Calu3 (cell line): ENCODE data around the gene GHRHR. TPM values are rescaled to one million over a fixed set of nuclear protein-coding genes. Genes with fewer than 3 reads are reported as not detected.

Experiments used
- BruUV-seq: library from RNA; stranded (reverse); fragments of 400-500 nt; replicated peaks from 2 replicates; lab custom pipeline; 2021; lab: Mats Ljungman, UMichigan
- CTCF ChIA-PET: fragments of 300-600 bp; sonication (Branson Sonifier 250); formaldehyde crosslinking; loops from one replicate; lab custom pipeline; 2022; ENCODE audit warnings: antibody characterized with exemption; lab: Charles Lee
- DNase-seq: peaks from one replicate; pipeline ENCODE4 v3.0.0; 2022
- H3K27ac Mint-ChIP-seq: one replicate; pipeline ENCODE4 v1.8.0; 2022; ENCODE audit warnings: mixed read lengths; ENCODE audit not compliant: unreplicated experiment
- H3K27me3 Mint-ChIP-seq: one replicate; pipeline ENCODE4 v1.8.0; 2022; ENCODE audit warnings: mixed read lengths; ENCODE audit not compliant: unreplicated experiment
- H3K36me3 Mint-ChIP-seq: one replicate; pipeline ENCODE4 v1.8.0; 2022; ENCODE audit warnings: mild to moderate bottlenecking, moderate library complexity, mixed read lengths; ENCODE audit not compliant: insufficient read depth, unreplicated experiment
- H3K4me1 Mint-ChIP-seq: one replicate; pipeline ENCODE4 v1.8.0; 2022; ENCODE audit warnings: mild to moderate bottlenecking, low read depth, mixed read lengths; ENCODE audit not compliant: unreplicated experiment
- H3K4me3 Mint-ChIP-seq: one replicate; pipeline ENCODE4 v1.8.0; 2022; ENCODE audit warnings: mild to moderate bottlenecking, low read depth, moderate library complexity, mixed read lengths; ENCODE audit not compliant: unreplicated experiment
- H3K9me3 Mint-ChIP-seq: one replicate; pipeline ENCODE4 v1.8.0; 2022; ENCODE audit warnings: low read depth, mixed read lengths; ENCODE audit not compliant: unreplicated experiment
- CTCF ChIP-seq: fragments of 200-600 bp; IDR thresholded peaks from one replicate; pipeline ENCODE4 v1.8.0; 2022; ENCODE audit warnings: antibody characterized with exemption; ENCODE audit not compliant: unreplicated experiment
- intact Hi-C: fragments of 100-400 bp; cut with micrococcal nuclease; formaldehyde crosslinking; loops from one replicate; pipeline ENCODE4 v1.10.0; 2022; ENCODE audit not compliant: unreplicated experiment
- total RNA-seq: library from RNA; stranded (reverse); gene quantifications from 2 replicates; pipeline ENCODE4 v1.2.3, GENCODE V29; 2022

The GHRHR gene
- total RNA-seq, 1 experiment from 2014 or later, result not detected

DNA sequence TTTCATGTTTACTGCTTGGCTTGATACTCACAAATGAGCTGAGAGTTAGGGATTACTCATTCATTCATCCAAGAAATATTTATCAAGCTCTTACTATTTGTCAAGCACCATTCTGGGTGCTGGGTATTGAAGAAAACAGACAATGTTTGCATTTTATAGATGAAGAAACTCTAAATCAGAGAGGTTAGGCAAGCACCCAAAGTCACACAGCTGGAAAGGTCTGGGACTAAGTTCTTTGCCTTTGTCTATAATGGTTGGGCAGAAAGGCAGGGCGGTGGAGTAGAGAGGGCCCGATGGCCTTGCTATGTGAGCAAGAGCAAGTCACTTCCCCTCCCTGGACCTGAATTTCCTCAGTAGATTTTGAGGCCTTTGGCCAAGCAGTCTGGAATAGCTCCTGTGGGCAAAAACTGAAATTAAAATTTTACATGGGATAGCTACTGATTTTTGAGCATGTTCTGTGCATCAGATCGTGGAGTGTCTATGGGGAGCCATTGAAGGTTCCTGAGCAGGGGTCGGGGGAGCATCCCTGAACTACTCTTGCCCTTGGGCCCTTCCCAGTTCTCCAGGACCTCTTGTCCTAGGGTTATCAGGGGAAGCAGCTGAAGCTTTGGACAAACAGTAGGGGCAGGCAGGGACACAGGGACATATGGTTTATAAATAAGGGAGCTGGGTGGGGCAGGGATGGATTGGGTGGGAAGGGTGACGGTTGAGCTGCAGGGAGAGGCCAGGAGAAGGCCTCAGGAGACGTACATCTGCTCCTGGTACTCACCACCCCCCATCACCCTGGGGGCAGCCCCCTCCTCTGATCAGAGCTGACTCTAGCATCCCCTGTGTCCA, 28.8 kb upstream of the GHRHR start:
- H3K27me3 Mint-ChIP-seq, result no peaks in the 10 kb centered on the region
- no peak overlapping the region for H3K4me3 Mint-ChIP-seq
- H3K36me3 Mint-ChIP-seq, result peaks cover 11% of the 10 kb centered on the region
- H3K4me1 Mint-ChIP-seq, result peaks cover 82% of the 10 kb centered on the region
- no peak for TF ChIP-seq CTCF
- CTCF ChIA-PET, result interaction anchor here (0.5 to 1.5 kb wide), 7 partner anchors 13 to 860 kb away, joined by 3 to 5 read pairs (median 4); partner anchors contain the start of gene AQP1
- intact Hi-C loops, result no loop called here
- BruUV-seq, result no TSS peak
- peak overlapping the region; percentile 67 for H3K27ac Mint-ChIP-seq
- DNase-seq, result no peak
- no peaks in the 10 kb centered on the region for H3K9me3 Mint-ChIP-seq

DNA sequence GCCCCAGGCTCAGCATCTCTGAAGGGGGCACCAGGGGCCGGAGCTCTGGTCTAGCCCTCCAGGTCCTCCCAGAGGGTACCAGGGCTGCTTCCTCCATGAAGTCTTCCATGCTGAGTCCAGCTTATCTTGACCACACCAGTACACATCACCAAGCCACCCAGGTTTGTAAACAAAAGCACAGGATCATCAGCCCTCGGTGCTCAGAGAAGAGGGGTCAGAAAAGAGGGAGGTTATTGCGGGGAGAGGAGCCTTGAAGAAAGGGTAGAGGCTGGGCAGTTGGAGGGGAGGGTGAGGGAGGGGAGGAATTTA, 28.2 kb upstream of the GHRHR start:
- peaks cover 77% of the 10 kb centered on the region for H3K4me1 Mint-ChIP-seq
- H3K4me3 Mint-ChIP-seq, result no peak overlapping the region
- CTCF ChIA-PET, result interaction anchor here (0.7 to 1.5 kb wide), 4 partner anchors 14 to 187 kb away, joined by 3 to 4 read pairs (median 4); no protein-coding TSS in a partner anchor
- H3K36me3 Mint-ChIP-seq, result peaks cover 11% of the 10 kb centered on the region
- no peaks in the 10 kb centered on the region for H3K27me3 Mint-ChIP-seq
- intact Hi-C loops, result no loop called here
- no peak for TF ChIP-seq CTCF
- DNase-seq, result no peak
- no peaks in the 10 kb centered on the region for H3K9me3 Mint-ChIP-seq
- peak overlapping the region; percentile 67 for H3K27ac Mint-ChIP-seq
- BruUV-seq, result no TSS peak

DNA sequence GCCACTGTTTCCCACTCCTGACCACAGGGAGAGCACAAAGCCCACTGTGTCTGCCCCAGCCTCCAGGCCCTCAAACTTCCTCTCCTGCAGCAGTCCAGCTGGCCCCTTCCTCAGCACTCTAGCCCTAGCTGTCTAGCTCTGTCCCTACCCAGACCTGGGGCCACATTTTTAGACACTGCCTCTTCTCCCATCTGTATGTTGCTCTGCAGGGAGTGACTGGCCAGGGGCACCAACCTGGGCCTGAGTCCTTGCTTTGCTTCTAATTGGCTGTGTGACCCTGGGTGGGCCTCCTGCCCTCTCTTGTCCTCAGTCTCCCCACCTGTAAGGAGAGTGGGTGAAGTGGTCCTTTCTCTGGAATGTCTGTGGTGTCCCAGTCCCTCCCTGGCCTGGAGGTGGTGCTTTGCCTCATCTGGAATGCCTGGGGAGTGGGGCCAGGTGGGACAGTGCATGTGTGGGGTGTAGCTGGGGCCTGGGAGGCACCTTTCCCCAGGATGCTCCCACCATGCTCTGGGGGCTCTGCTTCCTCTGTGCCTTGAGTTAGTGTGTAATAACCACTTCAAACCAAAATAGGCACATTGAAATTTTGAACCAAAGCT, 27.0 kb upstream of the GHRHR start:
- CTCF ChIA-PET, result interaction anchor here (1.5 kb wide), 1 partner anchor 137 kb away, joined by 4 read pairs; no protein-coding TSS in a partner anchor
- Mint-ChIP-seq H3K4me1 (peaks cover 73% of the 10 kb centered on the region), H3K4me3 (no peak overlapping the region), H3K36me3 (peaks cover 13% of the 10 kb centered on the region), H3K27me3 (no peaks in the 10 kb centered on the region), H3K9me3 (no peaks in the 10 kb centered on the region), H3K27ac (peak overlapping the region; percentile 68)
- DNase-seq, result no peak
- intact Hi-C loops, result loop anchor here (2.0 kb wide), 1 partner anchor 136 kb away; no protein-coding TSS in a partner anchor
- TF ChIP-seq CTCF, result no peak
- BruUV-seq, result no TSS peak

- H3K27me3 Mint-ChIP-seq, result no peaks in the 10 kb centered on the region
Measured at GRCh38 chr7:30937416-30937815, 26.3 kb upstream of the GHRHR start.

More at GRCh38 chr7:30937416-30937815, 26.3 kb upstream of the GHRHR start:
- H3K4me1 Mint-ChIP-seq, result peaks cover 73% of the 10 kb centered on the region
- no TSS peak for BruUV-seq
- peak overlapping the region; percentile 6 for H3K4me3 Mint-ChIP-seq
- peak overlapping the region; percentile 68 for H3K27ac Mint-ChIP-seq
- peak; percentile 93 for DNase-seq
- TF ChIP-seq CTCF, result no peak
- H3K9me3 Mint-ChIP-seq, result no peaks in the 10 kb centered on the region
- H3K36me3 Mint-ChIP-seq, result peaks cover 19% of the 10 kb centered on the region
- intact Hi-C loops, result loop anchor here (2.0 kb wide), 1 partner anchor 137 kb away; no protein-coding TSS in a partner anchor
- CTCF ChIA-PET, result interaction anchor here (0.7 to 1.7 kb wide), 2 partner anchors 40 to 185 kb away, joined by 4 to 11 read pairs; no protein-coding TSS in a partner anchor
